A673 (cell line): Measurements from ENCODE around the gene GNLY. TPM values are rescaled to one million over a fixed set of nuclear protein-coding genes. Genes with fewer than 3 reads are reported as not detected.

ENCODE experiments used
- BruUV-seq: library from RNA; stranded (reverse); fragments of 400-500 nt; replicated peaks from 2 replicates; lab custom pipeline; 2021; lab: Mats Ljungman, UMichigan
- CTCF ChIA-PET: fragments of 300-600 bp; sonication (Branson Sonifier 250); formaldehyde crosslinking; loops from one replicate; lab custom pipeline; 2022; ENCODE audit warnings: antibody characterized with exemption; lab: Charles Lee
- POLR2A ChIA-PET: fragments of 300-600 bp; sonication (Branson Sonifier 250); formaldehyde crosslinking; loops from one replicate; lab custom pipeline; 2022; ENCODE audit warnings: antibody characterized with exemption; ENCODE audit not compliant: low non-redundant PET; lab: Charles Lee
- DNase-seq: peaks from one replicate; pipeline ENCODE4 v3.0.0-alpha.2; 2015; ENCODE audit warnings: low spot score
- H3K27ac ChIP-seq: fragments of 200-600 bp; sonication (generic); 2 replicates; pipeline ENCODE4 v1.5.1; 2016; ENCODE audit warnings: mixed run types, low read depth, mild to moderate bottlenecking, mixed read lengths, antibody characterized with exemption, low read length; ENCODE audit not compliant: poor library complexity, severe bottlenecking
- H3K27me3 ChIP-seq: fragments of 200-600 bp; sonication (generic); replicated peaks from 2 replicates; pipeline ENCODE4 v1.6.1; 2017; ENCODE audit warnings: mixed run types, low read depth, mild to moderate bottlenecking, mixed read lengths, antibody characterized with exemption, low read length; ENCODE audit not compliant: insufficient read depth, poor library complexity
- H3K36me3 ChIP-seq: fragments of 200-600 bp; sonication (generic); 2 replicates; pipeline ENCODE4 v1.6.1; 2016; ENCODE audit warnings: mixed run types, mild to moderate bottlenecking, mixed read lengths, antibody characterized with exemption, low read length; ENCODE audit not compliant: insufficient read depth, poor library complexity, severe bottlenecking
- H3K4me1 ChIP-seq: fragments of 200-600 bp; sonication (generic); 2 replicates; pipeline ENCODE4 v1.6.1; 2017; ENCODE audit warnings: mixed run types, mild to moderate bottlenecking, mixed read lengths, antibody characterized with exemption, low read length; ENCODE audit not compliant: insufficient read depth, poor library complexity, severe bottlenecking
- H3K4me3 ChIP-seq: fragments of 200-600 bp; sonication (generic); 2 replicates; pipeline ENCODE4 v1.5.1; 2016; ENCODE audit warnings: low read depth, mixed run types, mild to moderate bottlenecking, mixed read lengths, low read length; ENCODE audit not compliant: poor library complexity, severe bottlenecking
- H3K9me3 ChIP-seq: fragments of 200-600 bp; sonication (generic); 2 replicates; pipeline ENCODE4 v1.6.1; 2016; ENCODE audit warnings: mixed run types, low read depth, mild to moderate bottlenecking, mixed read lengths, antibody characterized with exemption, low read length; ENCODE audit not compliant: poor library complexity, severe bottlenecking
- EZH2 ChIP-seq: fragments of 200-600 bp; sonication (generic); IDR thresholded peaks from 2 replicates; pipeline ENCODE4 v1.6.1; 2017; ENCODE audit warnings: borderline replicate concordance, low read depth, mild to moderate bottlenecking, mixed read lengths, antibody characterized with exemption, low read length; ENCODE audit not compliant: poor library complexity, severe bottlenecking
- intact Hi-C: fragments of 100-400 bp; cut with micrococcal nuclease; formaldehyde crosslinking; loops from one replicate; pipeline ENCODE4 v1.10.0; 2022; ENCODE audit not compliant: unreplicated experiment
- total RNA-seq: library from RNA; stranded (reverse); gene quantifications from 2 replicates; pipeline ENCODE4 v1.2.3, GENCODE V29; 2021
- TF ChIP-seq, protein P1 (sequence below): fragments of 300-800, 200-600 bp; sonication (generic); conservative IDR thresholded peaks from 2 replicates; pipeline ENCODE4 v1.5.1; 2017; ENCODE audit warnings: low read depth, mild to moderate bottlenecking, antibody characterized with exemption, low read length, moderate library complexity, mixed read lengths

Gene GNLY
- total RNA-seq, 1 experiment from 2014 or later = not detected

DNA sequence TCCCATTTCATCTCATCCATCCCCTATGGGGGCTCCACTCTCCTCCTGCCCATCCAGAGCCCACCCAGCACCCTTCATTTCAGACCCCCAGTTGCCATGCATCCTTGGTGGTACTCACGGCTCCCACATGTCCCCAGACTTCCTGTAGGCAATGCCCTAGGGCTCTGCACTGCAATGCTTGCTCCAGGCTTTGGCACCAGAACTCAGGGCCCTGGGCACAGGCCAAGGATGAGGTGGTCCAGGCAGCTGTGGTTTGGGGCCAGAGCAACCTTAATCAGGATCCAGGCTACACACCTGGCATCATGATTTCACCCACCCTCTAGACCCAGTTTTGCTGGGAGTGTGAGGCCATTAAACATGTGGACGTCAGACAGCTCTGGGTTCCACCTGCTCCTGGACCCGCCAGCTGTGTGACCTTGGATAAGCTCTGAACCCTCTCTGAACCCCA, 26.6 kb upstream of the GNLY start:
- no peaks in the 10 kb centered on the region for H3K9me3 ChIP-seq
- DNase-seq = no peak
- TF ChIP-seq EZH2 = no peak
- TF ChIP-seq, protein P1, sequence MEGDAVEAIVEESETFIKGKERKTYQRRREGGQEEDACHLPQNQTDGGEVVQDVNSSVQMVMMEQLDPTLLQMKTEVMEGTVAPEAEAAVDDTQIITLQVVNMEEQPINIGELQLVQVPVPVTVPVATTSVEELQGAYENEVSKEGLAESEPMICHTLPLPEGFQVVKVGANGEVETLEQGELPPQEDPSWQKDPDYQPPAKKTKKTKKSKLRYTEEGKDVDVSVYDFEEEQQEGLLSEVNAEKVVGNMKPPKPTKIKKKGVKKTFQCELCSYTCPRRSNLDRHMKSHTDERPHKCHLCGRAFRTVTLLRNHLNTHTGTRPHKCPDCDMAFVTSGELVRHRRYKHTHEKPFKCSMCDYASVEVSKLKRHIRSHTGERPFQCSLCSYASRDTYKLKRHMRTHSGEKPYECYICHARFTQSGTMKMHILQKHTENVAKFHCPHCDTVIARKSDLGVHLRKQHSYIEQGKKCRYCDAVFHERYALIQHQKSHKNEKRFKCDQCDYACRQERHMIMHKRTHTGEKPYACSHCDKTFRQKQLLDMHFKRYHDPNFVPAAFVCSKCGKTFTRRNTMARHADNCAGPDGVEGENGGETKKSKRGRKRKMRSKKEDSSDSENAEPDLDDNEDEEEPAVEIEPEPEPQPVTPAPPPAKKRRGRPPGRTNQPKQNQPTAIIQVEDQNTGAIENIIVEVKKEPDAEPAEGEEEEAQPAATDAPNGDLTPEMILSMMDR = no peak
- H3K4me1 ChIP-seq = no peaks in the 10 kb centered on the region
- CTCF ChIA-PET = no interaction called here
- no TSS peak for BruUV-seq
- H3K4me3 ChIP-seq = no peak overlapping the region
- no peak overlapping the region for H3K27ac ChIP-seq
- intact Hi-C loops = no loop called here
- POLR2A ChIA-PET = no interaction called here
- H3K36me3 ChIP-seq = no peaks in the 10 kb centered on the region
- H3K27me3 ChIP-seq = no peaks in the 10 kb centered on the region

DNA sequence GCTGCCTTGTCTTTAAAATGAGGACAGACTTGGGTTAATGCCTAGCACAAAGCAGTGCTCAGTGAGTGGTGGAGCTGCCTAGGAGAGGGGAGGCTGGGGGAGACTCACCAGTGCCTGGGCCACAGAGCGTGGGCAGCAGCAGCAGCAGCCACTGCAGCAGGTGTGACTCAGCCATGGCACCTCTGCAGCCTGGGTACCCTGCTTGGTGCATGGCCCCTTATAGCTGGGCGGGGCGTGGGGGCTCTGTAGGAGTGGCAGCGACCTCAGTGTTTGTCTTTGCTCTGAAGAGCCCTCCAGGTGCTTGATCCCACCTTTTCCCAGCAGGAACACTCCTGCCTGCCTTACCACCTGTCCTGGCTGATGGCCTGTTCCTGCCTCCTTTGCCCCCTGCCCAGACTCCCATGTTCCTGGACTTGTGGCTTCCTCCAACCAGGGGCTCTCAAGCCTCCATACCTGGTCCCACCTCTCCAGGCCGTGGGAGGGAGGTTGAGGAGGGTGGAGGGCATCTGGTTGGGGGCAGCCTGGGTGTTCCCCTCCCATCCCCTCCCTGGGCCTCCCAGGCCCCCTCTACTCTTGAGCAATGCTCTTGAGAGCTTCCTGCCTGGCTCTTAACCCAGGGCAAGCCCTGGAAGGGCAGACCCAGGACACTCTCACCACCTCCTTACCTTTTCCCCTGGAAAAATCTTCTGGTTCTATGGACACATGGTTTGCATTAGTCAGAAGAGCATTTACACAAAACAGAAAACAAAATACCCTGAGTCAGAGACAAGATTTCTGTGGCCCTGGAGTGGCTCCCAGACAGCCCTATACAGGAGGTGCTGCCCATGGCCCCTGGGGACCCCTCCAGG, 25.9 kb upstream of the GNLY start, which contains the start of gene SFTPB:
Gene SFTPB (minus strand): TSS at position 191 of the 848 bp plus-strand sequence. CDS start 16 bp downstream, at position 175.
- no peaks in the 10 kb centered on the region for H3K36me3 ChIP-seq
- no peaks in the 10 kb centered on the region for H3K9me3 ChIP-seq
- H3K4me3 ChIP-seq = no peak within 1 kb of the TSS
- ChIA-PET CTCF (no interaction called here), POLR2A (no interaction called here)
- DNase-seq = no peak
- no peaks in the 10 kb centered on the region for H3K27me3 ChIP-seq
- H3K4me1 ChIP-seq = no peaks in the 10 kb centered on the region
- TF ChIP-seq, protein P1 = no peak
- TF ChIP-seq EZH2 = no peak
- intact Hi-C loops = no loop called here
- H3K27ac ChIP-seq = no peak within 1 kb of the TSS
- BruUV-seq = no TSS peak

DNA sequence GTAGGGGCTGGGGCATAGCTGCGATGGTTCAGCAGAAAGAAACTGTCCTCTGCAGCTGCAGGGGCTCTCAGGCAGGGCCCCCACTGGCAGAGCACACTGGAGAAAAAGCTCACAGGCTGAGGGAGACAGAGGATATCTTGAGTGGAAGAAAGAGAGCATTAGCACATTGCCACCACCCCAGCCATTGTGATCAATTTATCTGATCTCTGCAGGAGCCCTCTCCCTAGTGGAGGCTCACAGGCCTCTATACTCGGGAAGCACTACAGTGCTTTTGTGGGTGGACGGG, 25.4 kb upstream of the GNLY start:
- intact Hi-C loops = no loop called here
- H3K27ac ChIP-seq = no peak overlapping the region
- no peak for DNase-seq
- TF ChIP-seq EZH2 = no peak
- TF ChIP-seq, protein P1 = no peak
- POLR2A ChIA-PET = no interaction called here
- no TSS peak for BruUV-seq
- H3K4me3 ChIP-seq = no peak overlapping the region
- no peaks in the 10 kb centered on the region for H3K4me1 ChIP-seq
- H3K9me3 ChIP-seq = no peaks in the 10 kb centered on the region
- H3K36me3 ChIP-seq = no peaks in the 10 kb centered on the region
- CTCF ChIA-PET = interaction anchor here (0.6 kb wide), 1 partner anchor 249 kb away, joined by 7 read pairs; no protein-coding TSS in a partner anchor
- no peaks in the 10 kb centered on the region for H3K27me3 ChIP-seq
